ENCODE measurements around the gene WDR19.
A peak's percentile ranks its signal among the peaks of the same experiment; 100 is the strongest.
"Not testable (repeated sequence)": the region's sequence is repeated elsewhere in the genome, so short reads cannot be mapped to it uniquely, and the experiment has no call there.

WDR19 gene

GRCh38 chr4:39181905-39182638 is at the start of gene WDR19:
WDR19 (plus strand) TSS chr4:39182529; CDS start chr4:39182558, 29 bp downstream.
- H3K27me3 ChIP-seq (ENCODE audit: control insufficient read depth in 1 of 2, insufficient read depth in 2 of 2, low read length in 2 of 2) = no peaks in the 10 kb centered on the region
- H3K9ac ChIP-seq (ENCODE audit: low read depth in 1 of 2, low read length in 2 of 2) = peak within 1 kb of the TSS; percentile 64 to 72
- H3K27ac ChIP-seq (ENCODE audit: low read depth, low read length) = no peak within 1 kb of the TSS

GRCh38 chr4:39133623-39134022 is 48.7 kb upstream of the WDR19 start:
- H3K4me3 ChIP-seq (ENCODE audit: low read depth in 1 of 2, low read length in 2 of 2) = no peak overlapping the region
- no peaks in the 10 kb centered on the region for H3K27me3 ChIP-seq (ENCODE audit: control insufficient read depth in 1 of 2, insufficient read depth in 2 of 2, low read length in 2 of 2)
- peaks cover 5 to 6% of the 10 kb centered on the region in 2 donors for H3K4me1 ChIP-seq (ENCODE audit: control insufficient read depth in 1 of 2, insufficient read depth in 2 of 2, low read length in 2 of 2)
- H3K9ac ChIP-seq (ENCODE audit: low read depth in 1 of 2, low read length in 2 of 2) = no peak overlapping the region
- no peaks in the 10 kb centered on the region for H3K9me3 ChIP-seq (ENCODE audit: control insufficient read depth in 1 of 2, low read length in 2 of 2)
- no peak overlapping the region for H3K27ac ChIP-seq (ENCODE audit: low read depth, low read length)
- H3K36me3 ChIP-seq (ENCODE audit: control insufficient read depth in 1 of 2, insufficient read depth in 2 of 2, low read length in 2 of 2) = no peaks in the 10 kb centered on the region

More at GRCh38 chr4:39181905-39182638, at the start of gene WDR19:
- peaks cover 0 to 7% of the 10 kb centered on the region in 2 donors for H3K4me1 ChIP-seq (ENCODE audit: control insufficient read depth in 1 of 2, insufficient read depth in 2 of 2, low read length in 2 of 2)
- no peaks in the 10 kb centered on the region for H3K36me3 ChIP-seq (ENCODE audit: control insufficient read depth in 1 of 2, insufficient read depth in 2 of 2, low read length in 2 of 2)
- peak within 1 kb of the TSS; percentile 85 to 98 for H3K4me3 ChIP-seq (ENCODE audit: low read depth in 1 of 2, low read length in 2 of 2)
- H3K9me3 ChIP-seq (ENCODE audit: control insufficient read depth in 1 of 2, low read length in 2 of 2) = no peaks in the 10 kb centered on the region

GRCh38 chr4:39134683-39135306 is 47.5 kb upstream of the WDR19 start:
- Histone ChIP-seq H3K4me1 (ENCODE audit: control insufficient read depth in 1 of 2, insufficient read depth in 2 of 2, low read length in 2 of 2) (peaks cover 5 to 6% of the 10 kb centered on the region in 2 donors), H3K27me3 (ENCODE audit: control insufficient read depth in 1 of 2, insufficient read depth in 2 of 2, low read length in 2 of 2) (no peaks in the 10 kb centered on the region), H3K4me3 (ENCODE audit: low read depth in 1 of 2, low read length in 2 of 2) (no peak overlapping the region), H3K36me3 (ENCODE audit: control insufficient read depth in 1 of 2, insufficient read depth in 2 of 2, low read length in 2 of 2) (no peaks in the 10 kb centered on the region), H3K27ac (ENCODE audit: low read depth, low read length) (no peak overlapping the region), H3K9ac (ENCODE audit: low read depth in 1 of 2, low read length in 2 of 2) (no peak overlapping the region), H3K9me3 (ENCODE audit: control insufficient read depth in 1 of 2, low read length in 2 of 2) (no peaks in the 10 kb centered on the region)

DNA sequence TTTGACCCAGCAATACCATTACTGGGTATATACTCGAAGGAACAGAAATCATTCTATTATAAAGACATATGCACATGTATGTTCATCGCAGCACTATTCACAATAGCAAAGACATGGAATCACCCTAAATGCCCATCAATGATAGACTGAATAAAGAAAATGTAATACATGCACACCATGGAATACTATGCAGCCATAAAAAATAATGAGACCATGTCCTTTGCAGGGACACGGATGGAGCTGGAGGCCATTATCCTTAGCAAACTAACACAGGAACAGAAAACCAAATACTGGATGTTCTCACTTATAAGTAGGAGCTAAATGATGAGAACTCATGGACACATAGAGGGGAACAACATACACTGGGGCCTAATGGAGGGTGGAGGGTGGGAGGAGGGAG is 44.1 kb upstream of the WDR19 start:
- H3K9ac ChIP-seq (ENCODE audit: low read depth in 1 of 2, low read length in 2 of 2); H3K4me3 ChIP-seq (ENCODE audit: low read depth in 1 of 2, low read length in 2 of 2); H3K27me3 ChIP-seq (ENCODE audit: control insufficient read depth in 1 of 2, insufficient read depth in 2 of 2, low read length in 2 of 2); H3K27ac ChIP-seq (ENCODE audit: low read depth, low read length); H3K36me3 ChIP-seq (ENCODE audit: control insufficient read depth in 1 of 2, insufficient read depth in 2 of 2, low read length in 2 of 2); H3K9me3 ChIP-seq (ENCODE audit: control insufficient read depth in 1 of 2, low read length in 2 of 2); H3K4me1 ChIP-seq (ENCODE audit: control insufficient read depth in 1 of 2, insufficient read depth in 2 of 2, low read length in 2 of 2): not testable (repeated sequence)

GRCh38 chr4:39146211-39146610 is 36.1 kb upstream of the WDR19 start:
- Histone ChIP-seq H3K27me3 (ENCODE audit: control insufficient read depth in 1 of 2, insufficient read depth in 2 of 2, low read length in 2 of 2) (peaks cover 0 to 4% of the 10 kb centered on the region in 2 donors), H3K36me3 (ENCODE audit: control insufficient read depth in 1 of 2, insufficient read depth in 2 of 2, low read length in 2 of 2) (no peaks in the 10 kb centered on the region), H3K27ac (ENCODE audit: low read depth, low read length) (no peak overlapping the region), H3K4me1 (ENCODE audit: control insufficient read depth in 1 of 2, insufficient read depth in 2 of 2, low read length in 2 of 2) (peaks cover 0 to 3% of the 10 kb centered on the region in 2 donors), H3K4me3 (ENCODE audit: low read depth in 1 of 2, low read length in 2 of 2) (no peak overlapping the region), H3K9me3 (ENCODE audit: control insufficient read depth in 1 of 2, low read length in 2 of 2) (no peaks in the 10 kb centered on the region), H3K9ac (ENCODE audit: low read depth in 1 of 2, low read length in 2 of 2) (no peak overlapping the region)

- Histone ChIP-seq H3K4me1 (ENCODE audit: control insufficient read depth in 1 of 2, insufficient read depth in 2 of 2, low read length in 2 of 2) (peaks cover 0 to 3% of the 10 kb centered on the region in 2 donors), H3K36me3 (ENCODE audit: control insufficient read depth in 1 of 2, insufficient read depth in 2 of 2, low read length in 2 of 2) (no peaks in the 10 kb centered on the region), H3K9ac (ENCODE audit: low read depth in 1 of 2, low read length in 2 of 2) (no peak overlapping the region), H3K4me3 (ENCODE audit: low read depth in 1 of 2, low read length in 2 of 2) (no peak overlapping the region), H3K27ac (ENCODE audit: low read depth, low read length) (no peak overlapping the region), H3K9me3 (ENCODE audit: control insufficient read depth in 1 of 2, low read length in 2 of 2) (no peaks in the 10 kb centered on the region), H3K27me3 (ENCODE audit: control insufficient read depth in 1 of 2, insufficient read depth in 2 of 2, low read length in 2 of 2) (peaks cover 0 to 4% of the 10 kb centered on the region in 2 donors)
Measured at GRCh38 chr4:39154009-39154408, 28.3 kb upstream of the WDR19 start.

DNA sequence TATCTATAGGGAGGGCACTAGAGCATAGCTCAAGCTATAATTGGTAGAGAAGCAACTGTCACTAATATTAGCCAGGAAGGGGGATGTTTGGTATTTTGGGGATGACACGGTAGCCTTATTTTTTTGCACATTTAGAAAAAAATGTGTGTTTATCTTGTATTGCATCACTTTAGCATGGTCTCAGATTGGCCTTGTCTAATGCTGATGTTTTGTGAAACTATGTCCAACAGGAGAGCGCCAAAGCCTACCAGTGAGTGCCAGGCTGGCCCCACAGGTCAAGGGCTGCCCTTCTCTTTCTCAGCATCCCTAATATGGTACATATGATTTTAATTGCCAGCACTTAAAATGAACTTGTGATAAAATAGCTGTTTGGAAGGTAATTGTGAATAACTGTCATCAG is 24.8 kb upstream of the WDR19 start:
- no peak overlapping the region for H3K4me3 ChIP-seq (ENCODE audit: low read depth in 1 of 2, low read length in 2 of 2)
- H3K9me3 ChIP-seq (ENCODE audit: control insufficient read depth in 1 of 2, low read length in 2 of 2) = no peaks in the 10 kb centered on the region
- H3K27me3 ChIP-seq (ENCODE audit: control insufficient read depth in 1 of 2, insufficient read depth in 2 of 2, low read length in 2 of 2) = no peaks in the 10 kb centered on the region
- no peak overlapping the region for H3K9ac ChIP-seq (ENCODE audit: low read depth in 1 of 2, low read length in 2 of 2)
- H3K27ac ChIP-seq (ENCODE audit: low read depth, low read length) = no peak overlapping the region
- H3K36me3 ChIP-seq (ENCODE audit: control insufficient read depth in 1 of 2, insufficient read depth in 2 of 2, low read length in 2 of 2) = no peaks in the 10 kb centered on the region
- H3K4me1 ChIP-seq (ENCODE audit: control insufficient read depth in 1 of 2, insufficient read depth in 2 of 2, low read length in 2 of 2) = no peaks in the 10 kb centered on the region

DNA sequence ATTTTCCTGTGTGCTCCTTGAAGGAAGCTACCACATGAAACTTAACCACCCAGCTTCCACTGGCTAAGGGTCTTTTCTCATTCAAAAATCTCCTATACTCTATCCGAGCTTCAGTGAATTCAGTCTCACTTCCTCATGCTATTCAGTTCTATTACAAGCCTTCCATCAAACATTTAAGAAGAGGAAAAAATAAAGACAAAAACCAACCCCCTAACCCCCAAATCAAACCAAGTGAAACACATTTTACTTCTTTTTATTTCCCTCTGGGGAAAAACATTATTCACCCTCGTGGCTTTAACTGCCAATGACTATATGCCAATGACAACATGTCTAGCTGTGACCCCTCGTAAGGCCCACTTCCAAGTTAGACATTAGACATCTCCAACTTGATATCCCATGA is 16.2 kb upstream of the WDR19 start:
- Histone ChIP-seq H3K4me1 (ENCODE audit: control insufficient read depth in 1 of 2, insufficient read depth in 2 of 2, low read length in 2 of 2) (no peaks in the 10 kb centered on the region), H3K9ac (ENCODE audit: low read depth in 1 of 2, low read length in 2 of 2) (no peak overlapping the region), H3K27me3 (ENCODE audit: control insufficient read depth in 1 of 2, insufficient read depth in 2 of 2, low read length in 2 of 2) (no peaks in the 10 kb centered on the region), H3K36me3 (ENCODE audit: control insufficient read depth in 1 of 2, insufficient read depth in 2 of 2, low read length in 2 of 2) (no peaks in the 10 kb centered on the region), H3K27ac (ENCODE audit: low read depth, low read length) (no peak overlapping the region), H3K4me3 (ENCODE audit: low read depth in 1 of 2, low read length in 2 of 2) (no peak overlapping the region), H3K9me3 (ENCODE audit: control insufficient read depth in 1 of 2, low read length in 2 of 2) (no peaks in the 10 kb centered on the region)

- Histone ChIP-seq H3K4me3 (ENCODE audit: low read depth in 1 of 2, low read length in 2 of 2) (no peak overlapping the region), H3K9ac (ENCODE audit: low read depth in 1 of 2, low read length in 2 of 2) (no peak overlapping the region), H3K27me3 (ENCODE audit: control insufficient read depth in 1 of 2, insufficient read depth in 2 of 2, low read length in 2 of 2) (no peaks in the 10 kb centered on the region), H3K4me1 (ENCODE audit: control insufficient read depth in 1 of 2, insufficient read depth in 2 of 2, low read length in 2 of 2) (no peaks in the 10 kb centered on the region), H3K36me3 (ENCODE audit: control insufficient read depth in 1 of 2, insufficient read depth in 2 of 2, low read length in 2 of 2) (no peaks in the 10 kb centered on the region), H3K27ac (ENCODE audit: low read depth, low read length) (no peak overlapping the region), H3K9me3 (ENCODE audit: control insufficient read depth in 1 of 2, low read length in 2 of 2) (no peaks in the 10 kb centered on the region)
Measured at GRCh38 chr4:39166669-39167068, 15.7 kb upstream of the WDR19 start.

- Histone ChIP-seq H3K4me3 (ENCODE audit: low read depth in 1 of 2, low read length in 2 of 2) (no peak overlapping the region), H3K36me3 (ENCODE audit: control insufficient read depth in 1 of 2, insufficient read depth in 2 of 2, low read length in 2 of 2) (no peaks in the 10 kb centered on the region), H3K9ac (ENCODE audit: low read depth in 1 of 2, low read length in 2 of 2) (no peak overlapping the region), H3K9me3 (ENCODE audit: control insufficient read depth in 1 of 2, low read length in 2 of 2) (no peaks in the 10 kb centered on the region), H3K27me3 (ENCODE audit: control insufficient read depth in 1 of 2, insufficient read depth in 2 of 2, low read length in 2 of 2) (no peaks in the 10 kb centered on the region), H3K4me1 (ENCODE audit: control insufficient read depth in 1 of 2, insufficient read depth in 2 of 2, low read length in 2 of 2) (no peaks in the 10 kb centered on the region), H3K27ac (ENCODE audit: low read depth, low read length) (no peak overlapping the region)
Measured at GRCh38 chr4:39169426-39169825, 12.9 kb upstream of the WDR19 start.
